ENCODE data around the gene FSTL3.

Gene FSTL3

DNA sequence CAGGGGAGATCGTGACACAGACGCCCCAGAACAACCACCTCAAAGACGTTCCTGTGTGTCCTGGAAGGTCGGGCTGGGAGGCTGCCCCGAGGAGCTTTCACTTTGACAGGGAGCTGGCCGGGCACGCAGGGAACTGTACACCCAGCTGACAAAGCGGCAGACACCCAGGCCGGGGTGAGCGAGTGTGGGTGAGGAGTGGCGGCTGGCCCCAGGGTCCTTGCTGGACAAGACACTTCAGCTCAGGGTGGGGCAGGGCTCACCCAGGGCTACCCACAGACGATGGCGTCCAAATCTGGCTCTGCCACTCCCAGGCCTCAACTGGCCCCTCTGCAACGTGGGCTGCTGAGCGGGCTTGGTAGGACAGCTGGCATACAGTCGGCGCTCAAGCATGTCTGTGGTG lies 34.5 kb upstream of the FSTL3 start:
- DNase-seq (ENCODE audit: low read depth): no peak
- H3K4me3 ChIP-seq (ENCODE audit: low read depth, low read length): no peak overlapping the region
- TF ChIP-seq, protein P1, sequence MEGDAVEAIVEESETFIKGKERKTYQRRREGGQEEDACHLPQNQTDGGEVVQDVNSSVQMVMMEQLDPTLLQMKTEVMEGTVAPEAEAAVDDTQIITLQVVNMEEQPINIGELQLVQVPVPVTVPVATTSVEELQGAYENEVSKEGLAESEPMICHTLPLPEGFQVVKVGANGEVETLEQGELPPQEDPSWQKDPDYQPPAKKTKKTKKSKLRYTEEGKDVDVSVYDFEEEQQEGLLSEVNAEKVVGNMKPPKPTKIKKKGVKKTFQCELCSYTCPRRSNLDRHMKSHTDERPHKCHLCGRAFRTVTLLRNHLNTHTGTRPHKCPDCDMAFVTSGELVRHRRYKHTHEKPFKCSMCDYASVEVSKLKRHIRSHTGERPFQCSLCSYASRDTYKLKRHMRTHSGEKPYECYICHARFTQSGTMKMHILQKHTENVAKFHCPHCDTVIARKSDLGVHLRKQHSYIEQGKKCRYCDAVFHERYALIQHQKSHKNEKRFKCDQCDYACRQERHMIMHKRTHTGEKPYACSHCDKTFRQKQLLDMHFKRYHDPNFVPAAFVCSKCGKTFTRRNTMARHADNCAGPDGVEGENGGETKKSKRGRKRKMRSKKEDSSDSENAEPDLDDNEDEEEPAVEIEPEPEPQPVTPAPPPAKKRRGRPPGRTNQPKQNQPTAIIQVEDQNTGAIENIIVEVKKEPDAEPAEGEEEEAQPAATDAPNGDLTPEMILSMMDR (conservative IDR thresholded peaks at IDR 0.05; ENCODE audit: low read depth, low read length): no peak

DNA sequence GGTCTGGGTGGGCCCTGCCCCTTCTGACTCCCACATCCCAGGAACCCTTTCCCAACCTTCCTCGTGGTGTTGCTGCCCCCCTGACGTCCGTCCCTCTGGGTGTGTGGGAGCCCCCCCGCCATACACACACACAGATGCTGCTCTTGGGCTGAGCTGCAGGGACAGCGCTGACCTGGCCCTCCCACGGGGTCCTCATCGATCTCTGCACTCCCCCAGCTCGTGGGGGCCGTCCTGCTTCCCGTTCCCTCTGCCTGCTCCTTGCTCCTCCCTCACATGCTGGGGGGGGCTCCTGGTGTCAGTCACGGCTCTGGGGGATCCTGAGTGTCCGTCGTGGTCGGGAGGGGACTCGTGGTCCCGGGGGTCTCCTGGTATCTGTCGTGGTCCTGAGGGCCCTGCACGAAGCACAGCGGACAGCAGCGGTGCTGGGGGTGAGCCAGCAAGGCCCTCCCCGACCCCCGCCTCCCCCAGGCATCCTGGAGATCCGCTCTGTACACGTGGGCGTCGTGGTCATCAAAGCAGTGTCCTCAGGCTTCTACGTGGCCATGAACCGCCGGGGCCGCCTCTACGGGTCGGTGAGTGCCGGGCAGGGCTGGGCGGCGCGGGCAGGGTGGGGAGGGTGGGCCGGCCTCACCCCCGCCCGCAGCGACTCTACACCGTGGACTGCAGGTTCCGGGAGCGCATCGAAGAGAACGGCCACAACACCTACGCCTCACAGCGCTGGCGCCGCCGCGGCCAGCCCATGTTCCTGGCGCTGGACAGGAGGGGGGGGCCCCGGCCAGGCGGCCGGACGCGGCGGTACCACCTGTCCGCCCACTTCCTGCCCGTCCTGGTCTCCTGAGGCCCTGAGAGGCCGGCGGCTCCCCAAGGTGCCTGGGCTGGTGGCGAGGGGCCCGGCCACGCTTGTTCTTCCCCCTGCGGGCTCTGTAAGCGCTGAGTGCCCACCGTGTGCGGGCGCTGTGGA lies 33.1 kb upstream of the FSTL3 start:
- DNase-seq (ENCODE audit: low read depth): no peak
- H3K4me3 ChIP-seq (ENCODE audit: low read depth, low read length): no peak overlapping the region
- TF ChIP-seq, protein P1 (conservative IDR thresholded peaks at IDR 0.05; ENCODE audit: low read depth, low read length): no peak

DNA sequence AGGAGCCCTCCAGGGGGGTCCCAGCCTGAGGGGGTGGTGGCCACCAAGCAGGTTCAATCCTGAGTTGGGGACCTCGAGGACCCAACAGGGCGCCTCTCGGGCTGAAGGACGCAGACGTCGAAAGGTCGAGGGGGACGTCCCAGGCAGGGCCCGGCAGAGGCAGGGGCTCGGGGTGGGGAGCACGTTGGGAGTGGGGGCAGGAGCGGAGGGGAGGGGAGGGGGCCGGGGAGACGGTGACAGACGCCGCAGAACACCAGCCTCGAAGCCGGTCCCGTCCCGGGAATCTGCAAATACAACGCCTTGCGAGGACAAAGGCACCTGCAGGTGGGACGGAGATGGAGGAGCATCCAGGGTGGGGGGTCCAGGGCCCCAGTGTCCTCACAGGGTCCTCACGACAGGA lies 32.5 kb upstream of the FSTL3 start:
- no peak for DNase-seq (ENCODE audit: low read depth)
- H3K4me3 ChIP-seq (ENCODE audit: low read depth, low read length): no peak overlapping the region
- TF ChIP-seq, protein P1 (conservative IDR thresholded peaks at IDR 0.05; ENCODE audit: low read depth, low read length): no peak

DNA sequence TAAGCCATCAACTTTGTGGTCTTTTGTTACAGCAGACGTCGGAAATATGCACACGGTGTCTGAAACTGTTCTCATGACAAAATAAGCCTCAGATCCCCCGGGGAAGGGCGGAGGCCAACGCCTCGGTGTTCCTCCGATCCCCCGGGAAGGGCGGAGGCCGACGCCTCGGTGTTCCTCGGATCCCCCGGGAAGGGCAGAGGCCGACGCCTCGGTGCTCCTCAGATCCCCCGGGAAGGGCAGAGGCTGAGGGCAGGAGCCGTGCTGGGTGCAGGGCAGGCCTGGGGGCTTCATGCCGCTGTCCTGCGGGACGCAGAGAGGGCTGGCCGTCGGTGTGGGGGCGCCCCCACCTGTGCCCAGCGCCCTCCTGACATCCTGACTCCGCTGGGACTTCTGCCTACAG lies 31.8 kb upstream of the FSTL3 start:
- TF ChIP-seq, protein P1 (conservative IDR thresholded peaks at IDR 0.05; ENCODE audit: low read depth, low read length): no peak
- no peak for DNase-seq (ENCODE audit: low read depth)
- no peak overlapping the region for H3K4me3 ChIP-seq (ENCODE audit: low read depth, low read length)

DNA sequence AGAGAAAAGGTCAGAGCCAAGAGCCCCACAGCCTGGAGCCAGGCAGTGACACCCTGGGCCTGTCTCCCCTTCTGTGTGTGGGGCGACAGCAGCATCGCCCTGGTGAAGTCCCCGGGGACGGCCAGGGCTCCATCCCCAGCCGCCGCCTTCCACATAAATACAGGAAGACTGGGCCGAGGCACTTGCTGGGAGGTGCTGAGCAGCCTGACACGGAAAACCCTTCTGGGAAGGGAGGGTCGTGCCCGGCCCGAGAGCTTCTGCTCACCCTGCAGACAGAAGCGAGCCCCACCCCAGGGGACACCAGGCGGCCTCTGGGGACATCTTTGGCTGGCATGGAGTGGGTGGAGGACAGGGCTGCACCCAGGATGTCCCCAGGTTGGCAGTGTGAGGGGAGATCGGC lies 31.4 kb upstream of the FSTL3 start:
- DNase-seq (ENCODE audit: low read depth): no peak
- TF ChIP-seq, protein P1 (conservative IDR thresholded peaks at IDR 0.05; ENCODE audit: low read depth, low read length): no peak
- no peak overlapping the region for H3K4me3 ChIP-seq (ENCODE audit: low read depth, low read length)

DNA sequence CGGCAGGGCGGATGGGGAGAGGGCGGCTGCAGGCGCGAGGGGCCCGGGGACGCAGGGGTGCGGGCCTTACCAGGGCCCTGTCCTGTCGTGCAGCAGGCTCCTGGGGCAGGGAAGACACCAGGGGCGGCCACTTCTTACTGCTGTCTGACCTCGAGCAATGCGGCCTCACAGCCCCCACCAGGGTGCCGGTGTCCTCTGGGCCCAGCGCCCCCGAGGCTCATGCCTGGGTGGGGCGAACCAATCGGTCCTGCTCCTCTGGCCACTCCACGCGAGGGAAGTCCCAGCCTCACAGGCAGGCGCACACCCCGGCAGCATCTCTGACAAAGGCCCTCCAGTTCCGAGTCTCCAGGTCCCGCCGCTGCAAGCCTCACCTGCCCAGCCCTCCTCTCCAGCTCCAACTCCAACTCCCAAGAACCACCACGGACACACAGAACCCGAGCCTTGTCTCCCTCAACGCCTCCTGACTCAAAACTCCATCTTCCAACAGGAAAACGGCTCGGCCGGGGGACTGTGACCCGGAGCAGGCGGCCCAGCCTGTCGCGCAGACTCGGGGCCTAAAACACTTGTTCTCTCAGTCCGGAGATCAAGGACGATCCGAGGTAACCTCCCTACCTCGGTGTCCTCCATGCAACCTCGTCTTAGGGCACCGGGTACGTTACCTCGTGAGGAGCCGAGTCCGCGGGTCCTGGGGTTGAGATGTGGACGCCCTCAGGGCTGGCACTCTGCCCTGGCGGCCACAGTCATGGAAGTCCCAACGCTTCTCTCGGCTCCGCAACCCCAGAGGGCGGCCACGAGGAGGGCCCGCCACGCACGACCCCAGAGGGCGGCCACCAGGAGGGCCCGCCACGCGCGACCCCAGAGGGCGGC lies 30.0 kb upstream of the FSTL3 start:
- no peak overlapping the region for H3K4me3 ChIP-seq (ENCODE audit: low read depth, low read length)
- DNase-seq (ENCODE audit: low read depth): no peak
- TF ChIP-seq, protein P1 (conservative IDR thresholded peaks at IDR 0.05; ENCODE audit: low read depth, low read length): no peak

Measured in choroid plexus epithelial cell (primary cell).